Islet precursor cell (in vitro differentiated cells): ENCODE data around the gene PKN1.
A peak's percentile ranks its signal among the peaks of the same experiment; 100 is the strongest.

Source experiments
- DNase-seq: peaks from one replicate; pipeline ENCODE4 v3.0.0-alpha.2; 2018

PKN1 gene

DNA sequence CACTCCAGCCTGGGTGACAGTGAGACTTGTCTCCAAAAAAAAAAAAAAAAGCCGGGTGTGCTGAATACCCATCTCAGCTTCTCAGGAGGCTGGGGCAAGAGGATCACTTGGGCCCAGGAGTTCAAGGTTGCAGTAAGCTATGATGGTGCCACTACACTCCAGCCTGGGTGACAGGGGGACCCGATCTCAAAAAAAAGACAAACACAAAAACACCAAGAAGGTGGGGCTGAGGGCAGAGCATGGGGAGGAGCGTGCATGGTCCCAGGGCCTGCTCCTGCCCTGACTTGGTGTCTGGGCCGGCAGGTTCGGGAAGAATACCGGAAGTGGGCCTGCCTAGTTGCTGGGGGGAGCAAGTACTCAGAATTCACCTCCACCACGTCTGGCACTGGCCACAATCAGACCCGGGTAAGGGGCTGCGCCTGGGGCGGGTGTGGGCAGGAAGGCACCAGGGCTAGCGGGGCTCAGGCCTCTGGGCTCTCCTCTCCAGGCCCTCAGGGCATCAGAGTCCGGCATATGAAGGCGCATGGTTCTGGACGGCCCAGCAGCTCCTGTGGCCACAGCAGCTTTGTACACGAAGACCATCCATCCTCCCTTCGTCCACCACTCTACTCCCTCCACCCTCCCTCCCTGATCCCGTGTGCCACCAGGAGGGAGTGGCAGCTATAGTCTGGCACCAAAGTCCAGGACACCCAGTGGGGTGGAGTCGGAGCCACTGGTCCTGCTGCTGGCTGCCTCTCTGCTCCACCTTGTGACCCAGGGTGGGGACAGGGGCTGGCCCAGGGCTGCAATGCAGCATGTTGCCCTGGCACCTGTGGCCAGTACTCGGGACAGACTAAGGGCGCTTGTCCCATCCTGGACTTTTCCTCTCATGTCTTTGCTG, 25.3 kb upstream of the PKN1 start:
- DNase-seq, result no peak

DNA sequence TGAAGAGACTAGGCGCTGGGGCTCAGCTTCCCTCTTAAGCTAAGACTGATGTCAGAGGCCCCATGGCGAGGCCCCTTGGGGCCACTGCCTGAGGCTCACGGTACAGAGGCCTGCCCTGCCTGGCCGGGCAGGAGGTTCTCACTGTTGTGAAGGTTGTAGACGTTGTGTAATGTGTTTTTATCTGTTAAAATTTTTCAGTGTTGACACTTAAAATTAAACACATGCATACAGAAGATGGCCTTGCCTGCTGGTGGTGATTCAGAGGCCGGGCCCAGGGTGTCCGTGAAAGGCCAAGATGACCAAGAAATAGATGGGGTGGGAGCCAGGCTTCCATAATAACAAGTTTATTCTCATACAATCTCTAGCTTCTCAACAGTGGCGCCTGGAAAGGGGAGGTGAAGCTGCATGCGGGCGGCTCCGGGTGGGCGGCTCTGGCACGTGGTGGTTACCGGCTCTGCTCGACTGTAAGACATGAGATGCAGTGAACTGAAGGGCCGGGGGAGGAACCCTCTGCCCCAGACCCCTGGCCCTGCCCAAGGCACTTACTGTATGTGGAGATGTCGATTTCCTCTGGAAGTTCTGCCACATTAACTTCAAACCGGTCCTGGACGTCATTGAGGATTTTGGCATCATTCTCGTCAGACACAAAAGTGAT, 24.5 kb upstream of the PKN1 start:
- DNase-seq, result no peak

- DNase-seq, result no peak
These were observed 23.7 kb upstream of the PKN1 start for GRCh38 chr19:14409146-14410023.

DNA sequence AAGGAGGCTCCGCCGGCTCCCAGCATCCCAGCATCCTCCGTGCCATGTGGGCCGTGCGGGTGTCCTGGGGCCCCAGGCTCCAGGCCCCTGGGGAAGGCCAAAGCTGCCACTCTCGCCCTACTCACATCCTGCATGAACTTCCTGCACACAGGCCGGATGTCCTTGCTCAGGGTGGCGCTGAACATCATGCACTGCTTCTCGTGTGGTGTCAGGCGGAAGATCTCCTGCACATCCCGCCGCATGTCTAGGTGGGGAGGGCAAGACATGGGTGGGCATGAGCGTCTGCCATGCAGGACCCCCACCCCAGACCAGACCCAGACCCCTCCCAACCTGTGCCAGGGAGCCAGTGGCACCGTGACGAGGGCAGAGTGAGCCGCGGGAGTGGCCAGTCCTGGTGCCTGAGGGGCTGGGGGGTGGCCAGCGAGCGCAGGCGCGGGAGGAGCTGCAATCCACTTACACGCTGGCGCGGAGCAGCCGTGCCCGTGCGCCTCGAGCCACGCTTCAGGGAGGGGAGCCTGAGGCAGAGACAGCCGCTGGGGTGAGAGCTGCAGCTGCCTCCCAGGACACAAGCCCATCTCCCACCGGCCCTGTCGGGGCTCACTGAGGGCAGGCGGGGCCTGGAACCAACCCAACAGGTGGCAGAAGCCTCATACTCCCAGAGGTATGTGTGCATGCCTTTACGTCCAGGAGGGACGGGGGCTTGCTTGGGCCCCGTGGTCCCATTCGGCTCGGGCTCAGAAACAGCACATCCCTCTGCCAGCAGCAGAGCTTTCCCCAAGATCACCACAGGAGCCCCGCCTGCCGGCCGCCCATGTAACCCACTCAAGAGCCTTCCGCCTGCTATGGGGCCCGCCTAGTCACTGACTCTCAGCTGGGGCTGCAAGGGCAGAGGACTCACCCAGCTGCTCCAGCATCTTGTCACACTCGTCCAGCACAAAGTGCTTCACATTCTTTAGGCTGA, 22.7 kb upstream of the PKN1 start:
- no peak for DNase-seq

GRCh38 chr19:14411161-14411937, 21.8 kb upstream of the PKN1 start:
- no peak for DNase-seq

DNA sequence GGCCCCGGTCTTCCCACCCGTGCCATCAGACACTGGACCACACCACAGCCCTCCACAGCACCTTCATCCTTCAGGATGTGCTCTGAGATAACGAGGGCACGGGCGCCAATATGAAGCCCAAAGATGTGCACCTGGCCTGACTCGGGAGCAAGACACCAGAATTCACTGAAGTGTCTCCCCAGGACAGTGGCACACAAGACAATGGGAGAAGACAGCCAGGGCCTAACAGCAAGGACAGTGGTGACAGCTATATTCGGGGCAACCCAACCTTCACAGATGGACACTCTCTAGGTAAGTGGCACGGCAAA, 21.2 kb upstream of the PKN1 start:
- no peak for DNase-seq

- DNase-seq, result no peak
These were observed 20.6 kb upstream of the PKN1 start for GRCh38 chr19:14412324-14412995.

- no peak for DNase-seq
These were observed 20.0 kb upstream of the PKN1 start for GRCh38 chr19:14412996-14413692.

DNA sequence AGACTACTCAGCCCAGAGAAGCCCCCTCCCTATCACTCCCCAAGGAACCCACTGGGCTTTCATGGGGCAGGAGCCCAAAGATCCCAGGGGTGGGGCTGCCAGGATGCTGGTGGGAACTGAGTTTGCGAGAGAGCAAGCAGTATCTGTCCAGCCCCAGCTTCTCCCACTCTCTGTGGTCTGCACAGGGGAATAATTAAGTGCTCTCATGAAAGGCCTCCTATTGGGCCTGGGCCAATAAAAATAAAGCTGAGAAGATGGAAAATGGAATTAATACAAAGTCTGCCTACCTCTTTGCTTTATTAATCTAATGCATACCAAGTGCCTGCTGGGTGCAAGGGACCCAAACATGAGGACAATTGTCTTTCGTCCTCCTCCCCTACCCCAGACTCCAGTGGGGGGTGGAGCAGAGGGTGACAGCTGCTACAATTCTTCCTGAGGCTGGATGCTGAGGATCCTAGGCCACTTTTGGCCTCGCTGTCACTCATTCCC, 19.4 kb upstream of the PKN1 start:
- no peak for DNase-seq

DNA sequence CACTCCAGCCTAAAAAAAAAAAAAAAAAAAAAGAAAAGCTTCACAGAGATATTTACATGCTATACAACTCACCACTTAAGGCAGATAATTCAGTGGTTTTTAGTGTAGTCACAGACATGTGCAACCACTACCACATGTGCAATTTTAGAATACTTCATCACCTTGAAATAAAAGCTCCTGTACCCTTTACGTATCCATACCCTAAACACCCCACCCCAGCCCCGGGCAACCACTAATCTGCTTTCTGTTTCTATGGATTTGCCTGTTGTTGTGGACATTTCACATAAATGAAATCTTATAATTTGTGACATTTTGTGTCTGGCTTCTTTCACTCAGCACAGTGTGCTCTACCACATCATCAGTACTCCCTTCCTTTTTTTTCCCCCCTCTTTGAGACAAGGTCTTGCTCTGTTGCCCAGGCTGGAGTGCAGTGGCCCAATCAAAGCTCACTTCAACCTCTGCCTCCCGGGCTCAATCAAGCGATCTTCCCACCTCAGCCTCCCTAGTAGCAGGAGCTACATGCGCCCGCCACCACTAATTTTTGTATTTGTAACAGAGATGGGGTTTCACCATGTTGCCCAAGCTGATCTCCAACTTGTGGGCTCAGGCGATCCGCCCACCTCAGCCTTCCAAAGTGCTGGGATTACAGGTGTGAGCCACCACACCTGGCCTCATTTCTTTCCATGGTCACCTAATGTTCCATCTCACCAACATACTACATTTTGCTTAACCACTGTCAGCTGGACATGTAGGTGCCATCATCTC, 18.0 kb upstream of the PKN1 start:
- no peak for DNase-seq

DNA sequence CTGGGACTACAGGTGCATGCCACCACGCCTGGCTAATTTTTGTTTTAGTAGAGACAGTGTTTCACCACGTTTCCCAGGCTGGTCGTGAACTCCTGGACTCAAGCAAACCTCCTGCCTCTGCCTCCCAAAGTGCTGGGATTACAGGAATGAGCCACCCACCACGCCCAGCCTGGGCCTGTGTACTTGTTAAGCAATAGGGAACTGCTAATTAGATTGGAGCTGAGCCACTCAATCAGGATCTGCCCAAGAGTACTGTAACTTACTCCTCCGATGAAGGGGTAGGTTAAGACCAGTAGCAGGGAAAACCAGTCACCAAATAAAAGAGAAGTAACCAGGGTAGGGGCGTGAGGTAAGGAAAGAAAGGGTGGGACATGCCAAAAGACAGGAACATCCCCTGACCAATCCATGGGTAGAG, 16.3 kb upstream of the PKN1 start:
- no peak for DNase-seq

DNA sequence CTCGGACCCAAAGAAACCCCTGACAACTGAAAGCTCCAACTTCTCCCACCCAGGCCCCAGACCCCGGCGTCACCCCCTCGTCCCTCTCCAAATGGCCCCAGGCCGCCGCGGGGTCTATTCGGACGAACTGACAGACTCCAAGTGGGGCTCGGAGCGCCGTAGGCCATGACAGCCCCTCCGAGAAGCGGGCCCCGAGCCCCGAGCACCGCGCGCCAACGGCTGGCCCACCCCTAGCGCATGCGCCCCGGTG, 14.3 kb upstream of the PKN1 start:
- DNase-seq, result no peak

DNA sequence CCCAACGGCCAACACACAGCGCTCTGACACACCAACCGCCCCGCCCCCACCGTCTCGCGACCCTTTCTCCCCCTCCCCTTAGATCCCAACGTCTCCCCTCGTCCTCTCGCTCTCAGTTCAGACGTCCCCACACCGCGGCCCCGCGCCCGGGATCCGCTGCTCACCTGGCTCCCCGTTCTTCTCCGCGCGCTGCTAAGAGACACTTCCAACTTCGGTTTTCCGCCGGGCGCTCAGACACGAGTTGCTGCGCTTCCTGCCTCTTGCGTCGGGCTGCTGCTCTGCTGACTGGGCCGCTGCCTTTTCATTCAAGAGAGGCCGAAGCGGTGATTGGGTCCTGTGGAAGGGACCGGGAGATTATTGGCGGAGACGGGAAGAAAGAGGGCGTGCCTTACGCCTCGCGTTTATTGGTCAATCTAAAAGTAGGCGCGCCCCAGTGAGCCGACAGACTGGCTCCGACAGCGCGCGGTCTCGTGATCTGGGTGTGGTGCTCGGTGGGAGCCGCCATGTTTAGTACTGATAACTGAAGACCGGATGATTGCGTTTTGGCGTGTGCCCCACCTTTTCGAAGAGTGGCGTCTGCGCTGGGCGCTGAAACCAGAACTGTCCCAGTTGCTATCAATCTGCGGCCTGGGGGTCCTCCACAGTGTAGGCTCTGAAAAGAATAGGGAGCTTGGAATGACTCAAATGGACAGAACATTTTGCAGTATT, 13.8 kb upstream of the PKN1 start, which contains the start of gene DDX39A:
Gene DDX39A, minus strand, starts transcription at position 236 of the 708 bp plus-strand sequence. CDS start 6,121 bp downstream, outside the sequence.
- peak; percentile 99 for DNase-seq

DNA sequence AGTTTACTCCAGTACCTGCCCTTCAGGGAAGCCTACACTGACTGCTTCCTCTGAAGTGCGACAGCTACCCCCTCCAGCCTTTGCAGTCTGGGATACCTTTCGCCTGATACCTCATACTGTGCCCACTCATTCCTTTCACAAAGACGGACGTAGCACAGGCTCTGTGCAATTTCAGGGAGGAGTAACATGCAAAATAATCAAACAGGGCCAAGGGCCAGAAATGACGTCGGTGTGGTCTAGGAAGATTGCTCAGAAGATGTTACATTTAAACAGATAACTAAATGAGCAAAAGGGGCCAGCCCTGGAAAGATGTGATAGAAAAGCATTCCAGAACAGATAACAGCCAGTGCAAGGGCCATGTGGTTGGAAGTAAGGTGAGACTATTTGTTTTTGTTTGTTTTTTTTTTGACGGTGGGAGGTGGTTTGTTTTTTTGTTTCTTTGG, 7.4 kb upstream of the PKN1 start:
- no peak for DNase-seq

GRCh38 chr19:14427461-14427860, 5.6 kb upstream of the PKN1 start:
- no peak for DNase-seq

GRCh38 chr19:14428882-14429416, 4.2 kb upstream of the PKN1 start:
- no peak for DNase-seq

DNA sequence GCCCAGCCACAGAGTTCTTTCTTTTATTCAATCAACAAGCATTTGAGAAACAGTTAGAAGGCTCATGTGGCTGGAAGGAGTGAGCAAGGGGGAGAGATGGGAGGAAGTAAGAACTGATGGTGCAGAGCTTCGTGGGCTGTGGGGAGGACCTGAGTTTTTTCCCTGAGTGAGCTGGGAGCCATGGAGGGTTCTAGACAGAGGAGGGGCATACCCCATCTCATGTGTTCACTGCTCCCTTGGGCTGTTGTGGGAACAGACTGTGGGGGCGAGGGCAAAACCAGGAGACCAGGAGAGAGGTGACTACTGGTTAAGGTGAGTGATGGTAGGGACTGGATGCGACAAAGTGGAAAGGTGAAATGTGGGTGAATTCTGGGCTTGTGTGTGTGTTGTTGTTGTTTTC, 2.4 kb upstream of the PKN1 start:
- DNase-seq, result no peak
